OCI-LY7 (cell line): Measurements from ENCODE around the gene C1GALT1C1.

Source experiments
- CTCF ChIP-seq: fragments of 200-600 bp; sonication (generic); conservative IDR thresholded peaks from 2 replicates; pipeline ENCODE4 v1.5.1; 2014; ENCODE audit warnings: mild to moderate bottlenecking, antibody characterized with exemption, low read length, moderate library complexity, mixed read lengths
- EZH2phosphoT487 ChIP-seq: fragments of 200-600 bp; sonication (generic); IDR thresholded peaks from 2 replicates; pipeline ENCODE4 v1.6.1; 2018; ENCODE audit warnings: low read depth, borderline replicate concordance, mild to moderate bottlenecking, mixed run types, antibody characterized with exemption, low read length, moderate library complexity, mixed read lengths

GRCh38 chrX:120625371-120625770 lies 4.5 kb downstream of the C1GALT1C1 start:
- no peak for TF ChIP-seq CTCF
- no peak for TF ChIP-seq EZH2phosphoT487
